ENCODE results near the gene CMTM5.

Gene CMTM5

DNA sequence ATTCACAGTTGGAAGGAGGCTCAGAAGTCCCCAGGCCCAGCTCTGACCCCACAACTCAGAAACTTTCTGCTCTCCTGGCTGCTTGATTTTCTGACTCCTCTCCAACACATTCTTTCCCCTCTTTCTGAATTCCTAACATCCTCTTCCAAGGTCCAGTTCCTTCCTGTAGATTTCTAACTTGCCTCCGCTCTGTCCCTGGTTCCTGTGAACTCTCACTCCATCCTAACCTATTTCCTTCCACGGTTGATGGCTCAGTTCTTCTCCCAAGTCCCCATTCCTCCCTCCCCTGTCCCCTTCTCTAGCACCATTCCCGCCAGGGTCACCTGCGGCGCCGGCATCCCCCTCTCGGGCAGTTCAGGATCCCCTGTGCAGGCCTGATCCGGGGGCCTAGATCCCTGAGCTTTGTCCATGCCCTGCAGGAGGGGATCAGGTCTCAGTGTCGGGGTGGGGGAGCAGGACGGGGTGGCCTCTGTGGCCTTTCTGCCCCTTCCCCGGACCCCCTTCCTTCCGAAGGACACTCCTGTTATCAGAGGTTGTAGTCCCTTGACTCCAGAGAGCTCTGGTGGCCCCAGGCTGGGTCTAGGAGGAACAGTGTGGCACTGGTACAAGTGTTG is 18.2 kb upstream of the CMTM5 start:
- no peak for DNase-seq

DNA sequence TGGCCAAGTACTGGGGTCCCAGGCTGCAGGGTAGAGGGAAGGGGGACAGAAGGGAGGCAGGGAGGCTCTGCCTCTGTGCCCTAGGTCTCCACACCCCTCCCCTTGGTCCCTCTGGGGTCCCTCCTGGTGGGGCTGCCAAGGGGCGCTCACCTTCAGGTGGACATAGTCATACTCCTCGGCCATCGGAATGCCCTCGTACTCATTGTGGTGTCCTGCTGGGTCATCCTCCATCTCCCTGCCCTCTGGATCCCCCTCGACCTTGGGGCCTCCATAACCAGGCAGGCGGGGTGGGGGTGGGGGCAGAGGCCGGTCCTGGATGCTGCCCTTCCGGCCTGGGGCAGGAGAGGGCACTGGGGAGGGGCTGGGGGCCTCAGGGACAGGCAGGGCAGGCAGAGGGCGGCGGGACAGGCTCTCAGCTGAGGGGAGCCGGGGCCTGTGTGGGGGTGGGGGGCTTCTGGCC is 17.6 kb upstream of the CMTM5 start:
- DNase-seq: no peak

DNA sequence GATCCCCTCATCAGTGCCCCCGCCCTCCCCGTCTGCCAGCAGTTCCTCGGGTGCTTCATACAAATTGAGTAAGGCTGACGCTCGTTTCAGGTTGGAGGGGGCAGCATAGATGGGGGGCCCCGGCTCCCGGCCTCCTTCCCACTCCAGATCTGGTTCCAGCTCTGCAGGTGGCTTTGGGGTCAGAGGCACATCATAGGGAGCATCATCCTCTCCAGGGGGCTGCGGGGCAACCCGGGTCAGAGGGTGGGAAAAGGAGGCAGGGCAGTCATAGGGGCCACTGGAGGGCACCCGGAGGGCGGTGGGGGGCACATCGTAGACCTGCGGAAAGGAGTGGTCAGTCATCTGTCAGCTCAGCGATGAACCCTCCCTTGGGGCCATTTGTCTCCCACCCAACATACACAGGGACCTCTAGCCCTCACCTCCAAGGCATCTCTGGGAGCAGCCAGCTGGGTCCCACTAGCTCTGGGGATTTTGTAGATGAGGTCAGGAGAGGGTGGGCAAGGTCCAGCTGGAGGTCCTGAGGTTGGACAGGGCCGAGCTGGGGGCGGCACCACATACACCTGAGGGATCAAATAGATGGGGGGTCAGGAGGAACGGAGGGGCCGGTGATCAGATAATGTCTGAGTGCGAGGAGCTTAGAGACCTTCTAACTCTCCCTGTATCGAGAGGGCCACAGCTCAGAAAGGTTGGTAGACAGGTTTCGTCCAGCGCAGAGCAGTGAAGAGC is 17.0 kb upstream of the CMTM5 start:
- DNase-seq: no peak

DNA sequence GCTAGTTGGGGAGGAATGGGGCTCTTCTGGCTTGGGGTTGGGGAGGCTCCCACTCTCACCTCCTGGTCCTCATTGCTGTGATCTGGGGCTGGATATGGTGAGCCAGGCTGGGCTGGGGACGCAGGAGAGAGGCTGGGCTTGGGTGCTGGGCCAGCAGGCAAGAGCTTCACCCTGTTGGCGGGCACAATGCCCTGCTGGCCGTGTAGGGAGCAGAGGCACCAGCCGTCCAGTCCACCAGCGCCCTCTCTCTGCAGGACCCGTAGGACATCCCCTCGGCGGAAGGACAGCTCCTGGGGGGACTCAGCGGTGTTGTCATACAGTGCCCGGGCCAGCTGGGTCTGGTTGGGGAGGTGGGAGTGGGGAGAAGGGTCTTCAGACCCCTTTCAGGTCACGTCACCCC is 16.4 kb upstream of the CMTM5 start:
- DNase-seq: no peak

DNA sequence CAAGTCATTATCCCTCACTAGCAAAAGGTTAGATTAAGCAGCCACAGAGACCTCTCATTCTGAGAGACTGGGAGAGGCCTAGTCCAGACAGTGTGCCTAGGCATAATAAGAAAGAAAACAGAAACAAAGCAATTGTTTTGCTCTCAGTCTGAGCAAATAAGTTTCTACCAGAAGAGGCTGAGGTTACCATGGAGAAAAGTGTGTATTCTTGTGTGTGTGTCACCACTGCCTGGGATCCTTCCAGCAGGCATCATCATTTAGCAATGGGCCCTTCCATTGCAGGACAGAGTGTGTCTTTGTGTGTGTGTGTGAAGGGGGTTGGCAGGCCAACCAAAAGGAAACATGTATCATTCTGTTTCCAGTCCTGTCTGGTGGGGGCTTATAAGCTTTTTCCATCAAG is 15.5 kb upstream of the CMTM5 start:
- peak; percentile 54 for DNase-seq

DNA sequence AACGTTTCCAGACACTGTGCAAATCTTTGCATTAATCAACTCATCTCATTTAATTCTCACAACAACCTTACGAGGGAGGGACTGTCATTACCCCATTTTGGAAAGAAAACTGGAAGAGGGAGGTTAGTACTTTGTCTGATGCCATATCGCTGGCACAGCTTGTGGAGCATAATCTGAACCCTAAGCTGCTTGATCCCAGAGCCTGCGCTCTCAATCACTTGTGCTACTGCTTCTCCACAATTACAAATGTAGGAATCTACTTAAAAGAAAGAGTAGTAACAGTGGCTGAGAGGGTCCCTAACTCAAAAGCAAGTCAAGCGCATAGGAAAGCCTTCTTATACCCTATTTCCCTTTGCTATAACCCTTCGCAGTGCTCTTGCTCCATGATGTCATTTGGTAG is 15.1 kb upstream of the CMTM5 start:
- no peak for DNase-seq

DNA sequence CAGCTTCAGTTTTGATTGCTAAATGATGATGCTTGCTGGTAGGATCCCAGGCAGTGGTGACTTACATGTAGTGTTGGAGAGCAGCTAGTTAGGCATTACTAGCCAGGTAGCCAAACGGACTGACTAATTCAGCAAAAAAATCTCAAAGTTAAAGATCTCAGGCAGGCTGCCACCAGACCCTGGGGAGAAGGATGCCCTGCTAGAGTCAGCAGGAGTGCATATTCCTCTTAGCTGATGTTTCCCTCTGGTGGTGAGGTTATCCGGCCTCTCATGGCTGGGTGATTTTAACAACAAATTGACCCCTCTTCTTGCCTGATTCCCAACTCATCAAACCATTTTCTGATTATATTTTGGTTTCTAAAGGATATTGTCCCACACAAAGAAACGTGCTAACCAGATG is 14.6 kb upstream of the CMTM5 start:
- no peak for DNase-seq

DNA sequence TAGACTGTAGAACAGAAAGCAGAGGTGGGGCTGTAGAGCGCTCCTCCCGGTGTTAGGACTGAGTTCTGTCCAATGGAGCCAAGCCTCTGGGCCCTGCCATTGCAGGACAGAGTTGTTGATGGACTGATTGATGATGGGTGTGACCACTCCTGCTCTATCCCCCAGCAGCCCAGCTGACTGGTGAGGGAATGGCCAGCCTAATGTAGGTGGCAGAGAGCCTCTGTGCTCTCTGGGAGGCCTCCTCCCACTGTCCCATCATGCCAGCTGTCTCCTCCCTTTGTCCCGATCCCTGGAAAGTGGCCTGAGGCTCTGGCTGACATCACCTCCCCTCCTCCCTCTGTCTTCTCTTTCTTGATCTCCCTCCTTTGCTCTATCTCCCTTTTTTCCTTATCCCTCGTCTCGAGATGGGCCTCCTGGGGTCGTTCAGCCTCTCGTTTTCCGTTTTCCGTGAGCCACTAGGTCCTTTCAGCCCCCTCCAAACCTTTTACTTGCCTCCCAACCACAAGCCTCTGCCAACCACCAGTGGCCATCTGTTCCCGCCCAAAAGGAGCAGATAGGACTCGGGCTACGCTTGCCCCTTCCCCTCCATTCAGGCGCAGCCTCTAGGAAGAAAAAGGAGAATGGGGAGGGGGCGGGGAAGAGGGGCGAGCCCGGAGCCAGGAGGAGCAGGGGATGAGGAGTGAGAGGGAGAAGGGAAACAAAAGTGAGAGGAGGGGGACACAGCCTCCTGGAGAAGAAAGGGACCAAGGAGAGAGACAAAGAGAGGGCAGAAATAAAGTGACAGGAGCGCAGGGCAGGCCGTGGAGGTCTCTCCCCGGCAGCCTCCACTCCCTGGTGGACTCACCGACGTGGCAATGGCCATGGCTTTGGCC is 12.4 kb upstream of the CMTM5 start:
- DNase-seq: no peak

DNA sequence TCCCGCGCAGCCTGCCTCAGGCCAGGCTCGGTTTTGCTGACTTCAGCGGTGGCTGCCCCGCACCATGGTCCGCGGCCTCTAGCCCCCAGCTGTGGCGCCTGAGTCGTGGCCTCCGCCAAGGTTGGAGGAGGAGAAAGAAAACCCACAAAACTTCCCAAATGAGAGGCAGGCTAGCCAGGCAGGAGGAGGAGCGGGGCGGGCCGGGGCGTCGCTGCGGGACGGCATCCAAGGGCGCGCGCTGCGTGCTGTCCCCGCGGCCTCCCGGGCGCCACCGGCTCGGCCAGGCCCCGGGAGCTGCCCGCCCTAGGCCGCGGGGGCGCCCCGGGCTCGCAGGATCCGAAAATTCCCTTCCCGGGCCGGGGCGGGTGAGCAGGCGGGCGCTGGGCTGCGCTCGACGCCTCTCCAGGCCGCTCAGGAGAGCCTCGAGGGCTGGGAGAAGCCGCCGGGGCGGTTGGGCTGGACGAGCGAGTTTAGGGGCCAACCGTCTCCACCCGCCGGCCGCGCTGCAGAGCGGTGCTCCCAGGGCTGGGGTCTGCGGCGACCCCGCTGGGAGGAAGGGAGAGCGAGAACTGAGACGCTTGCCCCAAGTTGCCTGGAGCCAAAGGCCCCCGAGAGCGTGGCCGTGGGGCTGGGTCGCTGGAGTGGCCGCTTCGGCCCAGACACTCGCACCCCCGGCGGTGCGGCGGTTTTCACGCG is 11.7 kb upstream of the CMTM5 start, which contains the start of gene EFS:
EFS (minus strand) TSS at position 137 of the 696 bp plus-strand sequence. CDS start 147 bp downstream, outside the sequence.
- no peak for DNase-seq

DNA sequence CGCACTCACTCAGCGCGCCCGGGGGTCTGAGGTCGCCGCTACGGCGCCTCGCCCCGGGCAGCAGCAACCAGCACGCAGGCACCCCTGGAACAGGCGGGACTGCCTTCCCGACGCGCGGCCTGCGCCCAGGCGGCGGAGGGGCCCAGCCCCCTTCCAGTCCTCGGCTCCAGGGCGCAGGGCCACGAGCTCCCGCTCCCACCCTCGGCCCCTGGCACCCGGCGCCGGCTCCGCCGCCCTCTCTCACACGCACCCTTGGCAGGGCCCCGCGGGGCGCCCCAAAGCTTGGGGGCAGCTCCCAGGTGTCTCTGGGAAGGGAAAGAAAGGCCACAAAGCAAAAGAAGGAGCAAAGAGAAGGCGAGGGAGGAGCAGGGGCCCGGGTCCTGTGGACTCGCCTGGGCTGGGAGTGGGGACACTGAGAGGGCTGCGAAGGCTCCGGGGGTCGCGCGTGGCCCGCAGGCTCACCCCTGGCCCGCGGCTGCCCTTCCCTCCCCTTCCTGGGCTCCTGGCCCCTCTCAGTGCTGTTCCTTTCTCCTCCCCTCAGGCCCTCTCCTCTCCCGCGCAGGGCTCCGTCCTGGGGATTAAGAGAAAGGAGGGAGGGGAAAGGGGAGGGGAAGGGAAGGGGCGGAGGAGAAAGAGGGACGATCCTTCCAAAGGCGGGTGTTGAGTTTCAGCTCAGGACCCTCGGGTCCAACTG is 11.0 kb upstream of the CMTM5 start:
- DNase-seq: no peak

DNA sequence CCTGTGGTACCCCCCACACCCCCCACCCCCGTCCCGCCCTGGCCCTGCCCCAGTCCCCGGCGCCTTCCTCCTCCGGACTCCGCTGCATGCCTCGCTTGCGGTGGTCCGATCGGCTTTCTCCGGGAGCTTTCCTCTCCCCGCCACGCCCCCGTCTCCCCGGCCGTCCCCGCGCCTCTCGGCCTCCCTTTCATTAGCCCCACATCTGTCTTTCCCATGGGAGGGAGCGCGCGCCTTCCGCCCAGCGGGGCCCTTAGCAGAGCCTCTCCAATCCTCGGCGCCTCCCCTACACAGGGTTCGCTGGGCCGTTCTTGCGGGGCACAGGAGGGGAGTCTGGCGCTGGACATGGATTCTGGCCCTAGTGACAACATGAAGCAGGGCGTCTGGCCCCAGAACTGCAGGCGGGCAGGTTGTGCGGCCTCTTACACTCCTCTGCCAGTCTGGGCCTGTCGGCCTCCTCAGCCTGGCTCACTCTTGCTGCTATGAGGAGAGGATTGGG is 10.4 kb upstream of the CMTM5 start:
- no peak for DNase-seq

DNA sequence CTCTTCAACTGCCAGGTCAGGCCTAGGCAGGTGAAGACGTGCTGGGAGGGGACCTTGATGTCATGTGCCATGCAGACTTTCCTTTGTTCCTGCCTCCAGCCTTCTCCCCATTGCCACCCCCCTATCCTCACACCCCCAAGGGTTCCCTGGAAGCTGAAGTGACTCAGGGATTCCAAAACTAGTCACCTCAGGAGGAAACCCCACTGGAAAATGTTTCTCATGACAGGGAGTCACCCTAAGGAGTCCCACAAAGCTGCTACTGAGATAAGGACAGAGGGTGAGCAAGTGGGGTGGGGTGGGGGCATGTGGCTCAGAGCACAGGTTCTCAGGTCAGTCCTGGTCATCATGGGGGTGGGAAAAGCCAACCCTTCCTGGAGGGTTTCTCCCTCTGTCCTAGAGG is 6.6 kb upstream of the CMTM5 start:
- DNase-seq: no peak

DNA sequence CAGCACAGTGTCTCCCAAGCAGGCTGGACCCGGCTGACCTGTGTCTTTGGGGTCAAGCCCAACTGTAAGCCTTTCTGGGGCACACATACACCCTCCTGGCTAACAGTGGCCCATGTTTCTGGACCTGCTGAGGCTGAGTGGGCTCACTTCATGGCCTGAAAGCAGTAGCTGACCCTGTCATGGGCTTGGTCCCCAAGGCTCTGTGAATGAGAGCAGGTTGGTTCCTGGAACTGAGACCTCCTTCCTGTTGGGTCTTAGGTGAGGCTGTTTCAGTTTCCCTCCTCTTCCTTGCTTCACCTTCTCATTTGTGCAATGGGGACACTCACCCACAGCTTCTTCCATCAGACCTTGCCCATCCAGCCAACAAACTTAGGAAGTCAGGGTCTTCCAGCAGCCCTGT is 5.0 kb upstream of the CMTM5 start:
- DNase-seq: no peak

DNA sequence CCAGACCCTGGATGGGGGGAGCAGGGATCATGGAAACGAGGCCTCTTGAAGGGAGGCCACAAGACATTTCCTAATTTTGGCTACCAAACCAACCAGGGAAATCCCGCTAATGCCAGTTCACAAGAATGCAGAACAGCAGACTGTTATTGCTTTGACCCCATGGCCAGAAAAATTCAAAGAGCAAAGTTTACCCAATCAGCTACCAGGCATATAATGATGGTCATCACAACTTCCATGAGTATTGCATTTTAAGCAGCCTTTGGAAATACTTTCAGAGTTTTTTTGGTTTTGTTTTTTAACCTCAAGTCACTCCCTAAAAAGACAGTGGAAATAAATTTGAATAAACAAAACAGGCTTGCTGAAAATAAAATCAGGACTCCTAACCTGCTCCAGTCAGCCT is 4.3 kb upstream of the CMTM5 start, which contains the start of gene IL25:
IL25 (plus strand) TSS at position 301 of the 400 bp plus-strand sequence.
- DNase-seq: no peak

DNA sequence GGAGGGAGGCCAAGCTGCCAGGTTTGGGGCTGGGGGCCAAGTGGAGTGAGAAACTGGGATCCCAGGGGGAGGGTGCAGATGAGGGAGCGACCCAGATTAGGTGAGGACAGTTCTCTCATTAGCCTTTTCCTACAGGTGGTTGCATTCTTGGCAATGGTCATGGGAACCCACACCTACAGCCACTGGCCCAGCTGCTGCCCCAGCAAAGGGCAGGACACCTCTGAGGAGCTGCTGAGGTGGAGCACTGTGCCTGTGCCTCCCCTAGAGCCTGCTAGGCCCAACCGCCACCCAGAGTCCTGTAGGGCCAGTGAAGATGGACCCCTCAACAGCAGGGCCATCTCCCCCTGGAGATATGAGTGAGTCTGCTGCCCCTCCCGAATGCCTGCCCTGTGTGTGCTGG is 3.8 kb upstream of the CMTM5 start:
- DNase-seq: no peak

DNA sequence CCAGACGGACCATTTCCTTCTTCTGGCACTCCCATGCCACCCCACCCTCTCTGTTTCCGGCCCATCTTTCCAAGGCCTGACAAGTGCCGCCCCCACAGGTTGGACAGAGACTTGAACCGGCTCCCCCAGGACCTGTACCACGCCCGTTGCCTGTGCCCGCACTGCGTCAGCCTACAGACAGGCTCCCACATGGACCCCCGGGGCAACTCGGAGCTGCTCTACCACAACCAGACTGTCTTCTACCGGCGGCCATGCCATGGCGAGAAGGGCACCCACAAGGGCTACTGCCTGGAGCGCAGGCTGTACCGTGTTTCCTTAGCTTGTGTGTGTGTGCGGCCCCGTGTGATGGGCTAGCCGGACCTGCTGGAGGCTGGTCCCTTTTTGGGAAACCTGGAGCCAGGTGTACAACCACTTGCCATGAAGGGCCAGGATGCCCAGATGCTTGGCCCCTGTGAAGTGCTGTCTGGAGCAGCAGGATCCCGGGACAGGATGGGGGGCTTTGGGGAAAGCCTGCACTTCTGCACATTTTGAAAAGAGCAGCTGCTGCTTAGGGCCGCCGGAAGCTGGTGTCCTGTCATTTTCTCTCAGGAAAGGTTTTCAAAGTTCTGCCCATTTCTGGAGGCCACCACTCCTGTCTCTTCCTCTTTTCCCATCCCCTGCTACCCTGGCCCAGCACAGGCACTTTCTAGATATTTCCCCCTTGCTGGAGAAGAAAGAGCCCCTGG is 1.2 kb upstream of the CMTM5 start:
- no peak for DNase-seq

DNA sequence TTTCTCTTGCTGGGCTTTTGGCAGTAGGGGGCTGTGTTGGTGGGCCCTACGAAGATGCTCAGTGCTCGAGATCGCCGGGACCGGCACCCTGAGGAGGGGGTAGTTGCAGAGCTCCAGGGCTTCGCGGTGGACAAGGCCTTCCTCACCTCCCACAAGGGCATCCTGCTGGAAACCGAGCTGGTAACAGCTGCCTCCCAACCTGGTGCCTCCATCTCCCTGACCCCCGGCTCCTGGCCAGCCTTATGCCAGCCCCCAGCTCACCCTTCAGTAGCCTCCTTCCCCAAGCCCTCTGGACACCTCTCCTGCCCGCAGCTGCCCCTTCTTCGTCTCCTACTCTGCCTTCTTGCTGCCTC is 328 bp downstream of the CMTM5 start:
- DNase-seq: no peak

DNA sequence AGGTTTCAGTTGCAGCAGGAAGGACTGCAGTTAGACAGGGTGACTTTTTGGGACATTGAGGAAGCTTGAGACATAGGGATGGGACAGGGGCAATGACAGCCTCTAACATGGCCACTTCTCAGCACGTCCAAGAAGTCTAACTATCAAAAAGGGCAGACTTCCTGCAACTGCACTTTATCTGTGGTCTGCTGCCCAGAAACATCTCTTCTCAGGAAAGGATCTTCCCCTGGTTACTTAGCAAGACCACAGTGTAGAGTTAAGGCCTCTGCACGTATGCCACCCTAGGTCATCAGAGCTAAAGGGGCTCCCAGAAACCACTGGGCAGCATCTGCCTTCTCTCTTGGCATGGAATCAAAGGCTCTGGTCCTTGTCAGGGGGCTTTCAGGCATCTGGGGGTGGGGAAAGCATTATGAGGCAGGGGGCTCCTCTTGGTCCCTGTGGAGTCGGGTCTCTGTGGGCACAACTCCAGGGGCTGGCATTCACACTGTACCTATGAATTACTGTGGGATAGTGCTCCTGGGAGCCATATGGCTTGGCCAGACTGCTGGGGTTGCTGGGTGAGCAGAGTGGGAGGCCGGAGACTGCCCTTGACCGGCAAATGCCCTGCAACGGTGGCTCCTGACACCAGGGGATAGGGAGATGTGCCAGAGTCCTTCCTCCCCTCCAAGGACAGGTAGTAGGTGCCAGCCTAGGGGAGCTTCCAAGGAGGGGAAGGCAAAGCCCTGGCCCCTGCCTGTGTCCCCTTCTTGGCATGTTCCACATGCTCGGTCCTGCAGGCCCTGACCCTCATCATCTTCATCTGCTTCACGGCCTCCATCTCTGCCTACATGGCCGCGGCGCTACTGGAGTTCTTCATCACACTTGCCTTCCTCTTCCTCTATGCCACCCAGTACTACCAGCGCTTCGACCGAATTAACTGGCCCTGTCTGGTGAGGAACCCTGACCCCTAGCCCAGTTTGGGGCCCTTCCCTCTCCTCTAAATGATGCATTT is 1.0 kb downstream of the CMTM5 start:
- no peak for DNase-seq

DNA sequence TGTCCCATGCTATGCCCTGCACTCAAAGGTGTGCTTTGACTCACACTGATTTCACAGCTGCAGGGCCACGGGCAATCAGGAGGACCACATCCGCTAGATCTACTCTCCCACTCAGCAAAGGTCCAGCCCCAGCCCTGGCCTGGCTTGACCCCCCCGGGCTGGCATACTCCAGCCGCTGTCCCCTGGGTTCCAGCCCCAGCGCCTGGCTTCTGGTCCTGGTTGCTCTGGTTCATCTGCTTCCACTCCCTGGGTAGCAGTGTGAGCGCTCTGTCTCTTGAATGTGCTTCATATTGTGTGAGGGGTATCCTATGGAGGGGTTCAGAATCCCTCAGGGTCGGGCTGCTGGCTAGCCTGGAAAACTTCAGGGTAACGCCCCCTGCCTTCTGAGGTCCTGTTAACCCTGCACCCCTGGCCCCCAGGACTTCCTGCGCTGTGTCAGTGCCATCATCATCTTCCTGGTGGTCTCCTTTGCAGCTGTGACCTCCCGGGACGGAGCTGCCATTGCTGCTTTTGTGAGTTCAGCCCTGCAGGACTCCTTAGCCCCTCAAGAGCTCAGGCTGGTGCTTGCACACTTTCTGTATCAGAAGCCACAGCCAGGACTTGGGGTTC is 1.9 kb downstream of the CMTM5 start:
- no peak for DNase-seq

Data from activated CD4-positive, alpha-beta T cell treated with anti-CD3 and anti-CD28 coated beads, Interleukin-10, Interleukin-2, amounts not matched to agents 100 ng/mL and 50 ng/mL, durations not matched to agents 16 hours and 8 hours (primary cell).